ENCODE data around the gene PPWD1. TPM values are rescaled to one million over a fixed set of nuclear protein-coding genes. Genes with fewer than 3 reads are reported as not detected.
"Not testable (repeated sequence)": the region's sequence is repeated elsewhere in the genome, so short reads cannot be mapped to it uniquely, and the experiment has no call there.

Gene PPWD1
- total RNA-seq, 6 donors from 2014 or later, result 29.0 to 87.9 (median 35.5) TPM

DNA sequence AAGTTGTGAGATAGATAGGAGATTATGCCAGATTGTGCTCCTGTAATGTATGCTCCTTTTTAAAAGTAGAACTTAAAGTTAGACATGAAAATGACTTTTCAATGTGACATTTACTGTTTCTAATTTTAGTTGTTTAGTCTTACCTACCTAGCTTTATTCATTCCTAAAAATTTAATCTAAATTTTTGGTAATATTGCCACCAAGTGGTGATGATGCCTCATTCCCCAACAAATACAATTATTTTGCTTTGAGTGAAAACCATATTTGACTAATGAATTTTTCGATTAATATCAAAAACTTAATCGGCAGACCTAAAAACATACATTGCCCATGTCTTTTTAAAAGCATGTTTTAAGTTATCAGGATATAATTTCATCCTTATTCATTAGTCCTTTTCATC is 25.6 kb downstream of the PPWD1 start:
- H3K27ac ChIP-seq, result no peak overlapping the region
- whole genome bisulfite sequencing, 2 donors, result 92 to 99% methylated on average over 2 of the region's 2 CpGs
- no peak overlapping the region for H3K4me3 ChIP-seq
- H3K4me1 ChIP-seq, result no peaks in the 10 kb centered on the region
- no peaks in the 10 kb centered on the region for H3K27me3 ChIP-seq
- TF ChIP-seq POLR2A (IDR thresholded peaks at IDR 0.05), result no peak
- no peak for TF ChIP-seq CTCF (IDR thresholded peaks at IDR 0.05)
- TF ChIP-seq EP300 (IDR thresholded peaks at IDR 0.05), result no peak
- ATAC-seq (ENCODE audit: low FRiP score in 2 of 2), result no peak
- H3K36me3 ChIP-seq, result peaks cover 30 to 100% (median 48%) of the 10 kb centered on the region in 4 donors
- no peak for DNase-seq
- H3K9me3 ChIP-seq, result no peaks in the 10 kb centered on the region

DNA sequence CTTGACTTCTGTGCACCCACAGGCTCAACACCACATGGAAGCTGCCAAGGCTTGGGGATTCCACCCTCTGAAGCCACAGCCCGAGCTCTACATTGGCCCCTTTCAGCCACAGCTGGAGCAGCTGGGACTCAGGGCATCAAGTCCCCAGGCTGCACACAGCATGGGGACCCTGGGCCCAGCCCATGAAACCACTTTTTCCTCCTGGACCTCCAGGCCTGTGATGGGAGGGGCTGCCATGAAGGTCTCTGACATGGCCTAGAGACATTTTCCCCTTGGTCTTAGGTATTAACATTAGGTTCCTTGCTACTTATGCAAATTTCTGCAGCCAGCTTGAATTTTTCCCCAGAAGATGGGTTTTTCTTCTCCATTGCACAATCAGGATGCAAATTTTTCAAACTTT is 38.7 kb downstream of the PPWD1 start:
- not testable (repeated sequence) for H3K4me1 ChIP-seq; H3K27ac ChIP-seq; H3K9me3 ChIP-seq; DNase-seq; H3K27me3 ChIP-seq; ATAC-seq (ENCODE audit: low FRiP score in 2 of 2); H3K4me3 ChIP-seq
- WGBS, 2 donors, result 86% methylated on average over 1 of the region's 1 CpG; no CpG with 5 or more reads in 1 of the 2 donors
- peaks cover 3 to 89% (median 38%) of the 10 kb centered on the region in 4 donors for H3K36me3 ChIP-seq

- peaks cover 22 to 95% (median 47%) of the 10 kb centered on the region in 4 donors for H3K36me3 ChIP-seq
- peak; percentile 59 to 93 for ATAC-seq (ENCODE audit: low FRiP score in 2 of 2)
Observed at GRCh38 chr5:65611524-65611923, 48.4 kb downstream of the PPWD1 start.

GRCh38 chr5:65612298-65612907 is 49.3 kb downstream of the PPWD1 start:
- H3K4me3 ChIP-seq, result no peak overlapping the region
- peak in 1 of 2 donors; percentile 41 for DNase-seq
- 72 to 83% methylated on average over 4 of the region's 4 CpGs for WGBS, 2 donors
- peak in 1 of 2 donors; percentile 40 for ATAC-seq (ENCODE audit: low FRiP score in 2 of 2)
- peak overlapping the region in 3 of 4 donors; percentile 11 to 30 (median 20) for H3K27ac ChIP-seq
- H3K36me3 ChIP-seq, result peaks cover 19 to 91% (median 40%) of the 10 kb centered on the region in 4 donors
- peaks cover 0 to 7% (median 0%) of the 10 kb centered on the region in 4 donors for H3K4me1 ChIP-seq
- H3K27me3 ChIP-seq, result no peaks in the 10 kb centered on the region
- no peaks in the 10 kb centered on the region for H3K9me3 ChIP-seq
- TF ChIP-seq CTCF (IDR thresholded peaks at IDR 0.05), result no peak
- TF ChIP-seq EP300 (IDR thresholded peaks at IDR 0.05), result peak in 1 of 4 donors; percentile 84

More at GRCh38 chr5:65611524-65611923, 48.4 kb downstream of the PPWD1 start:
- peak overlapping the region in 2 of 4 donors; percentile 11 to 36 for H3K27ac ChIP-seq
- H3K4me1 ChIP-seq, result peaks cover 0 to 7% (median 0%) of the 10 kb centered on the region in 4 donors
- 73 to 79% methylated on average over 3 of the region's 3 CpGs for WGBS, 2 donors
- no peak for TF ChIP-seq POLR2A (IDR thresholded peaks at IDR 0.05)
- peak in 1 of 4 donors; percentile 81 for TF ChIP-seq EP300 (IDR thresholded peaks at IDR 0.05)
- no peak overlapping the region for H3K4me3 ChIP-seq
- H3K27me3 ChIP-seq, result no peaks in the 10 kb centered on the region
- no peaks in the 10 kb centered on the region for H3K9me3 ChIP-seq
- DNase-seq, result peak in 1 of 2 donors; percentile 65

DNA sequence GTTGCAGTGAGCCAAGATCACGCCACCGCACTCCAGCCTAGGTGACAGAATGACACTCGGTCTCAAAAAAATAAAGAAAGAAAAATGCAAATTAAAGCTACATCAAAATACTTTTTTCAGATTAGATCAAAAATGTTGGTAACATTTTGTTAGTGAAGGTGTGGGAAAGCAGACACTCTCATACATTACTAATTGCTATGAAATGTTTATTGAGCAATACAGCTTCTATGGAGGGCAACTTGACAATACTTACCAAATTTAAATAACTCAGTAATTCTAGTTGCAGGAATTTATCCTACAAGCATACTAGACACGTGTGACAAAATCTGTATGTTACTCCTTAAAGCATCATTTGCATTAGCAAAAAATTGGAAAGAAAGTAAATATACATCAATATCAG is 56.9 kb downstream of the PPWD1 start:
- Histone ChIP-seq H3K27me3 (no peaks in the 10 kb centered on the region), H3K4me1 (peaks cover 20 to 25% (median 21%) of the 10 kb centered on the region in 4 donors), H3K27ac (no peak overlapping the region), H3K36me3 (peaks cover 0 to 20% (median 3%) of the 10 kb centered on the region in 4 donors), H3K9me3 (no peaks in the 10 kb centered on the region), H3K4me3 (no peak overlapping the region)
- no peak for TF ChIP-seq POLR2A (IDR thresholded peaks at IDR 0.05)
- TF ChIP-seq CTCF (IDR thresholded peaks at IDR 0.05), result no peak
- ATAC-seq (ENCODE audit: low FRiP score in 2 of 2) (no peak), DNase-seq (no peak)
- WGBS, 2 donors, result 88 to 89% methylated on average over 4 of the region's 4 CpGs

GRCh38 chr5:65621961-65622360 is 58.9 kb downstream of the PPWD1 start:
- H3K4me3 ChIP-seq; H3K9me3 ChIP-seq; H3K27me3 ChIP-seq; H3K27ac ChIP-seq; DNase-seq; H3K36me3 ChIP-seq; ATAC-seq (ENCODE audit: low FRiP score in 2 of 2): not testable (repeated sequence)
- 80 to 91% methylated on average over 4 of the region's 4 CpGs for WGBS, 2 donors
- peaks cover 30 to 37% (median 34%) of the 10 kb centered on the region in 4 donors for H3K4me1 ChIP-seq
